ACC112 (cell line): ENCODE results near the gene AOX1.
A peak's percentile ranks its signal among the peaks of the same experiment; 100 is the strongest.
"Not testable (repeated sequence)": the region's sequence is repeated elsewhere in the genome, so short reads cannot be mapped to it uniquely, and the experiment has no call there.

Experiments
- H2AFZ ChIP-seq: fragments of 200-600 bp; sonication (generic); one replicate; pipeline ENCODE4 v1.6.0; 2017; ENCODE audit warnings: antibody characterized with exemption, low read length; ENCODE audit not compliant: unreplicated experiment
- H3K27ac ChIP-seq: fragments of 200-600 bp; sonication (generic); 2 replicates; pipeline ENCODE4 v1.5.1; 2014; ENCODE audit warnings: low read depth, mild to moderate bottlenecking, antibody characterized with exemption, low read length, moderate library complexity
- H3K27me3 ChIP-seq: fragments of 200-600 bp; sonication (generic); 2 replicates; pipeline ENCODE4 v1.6.1; 2014; ENCODE audit warnings: mild to moderate bottlenecking, antibody characterized with exemption, low read length, moderate library complexity, mixed read lengths; ENCODE audit not compliant: insufficient read depth
- H3K36me3 ChIP-seq: fragments of 200-600 bp; sonication (generic); 2 replicates; pipeline ENCODE4 v1.6.1; 2016; ENCODE audit warnings: mild to moderate bottlenecking, antibody characterized with exemption, low read length, moderate library complexity, mixed read lengths; ENCODE audit not compliant: insufficient read depth
- H3K4me1 ChIP-seq: fragments of 200-600 bp; sonication (generic); one replicate; pipeline ENCODE4 v1.6.1; 2016; ENCODE audit warnings: low read length, mixed read lengths; ENCODE audit not compliant: insufficient read depth, unreplicated experiment, control insufficient read depth
- H3K4me3 ChIP-seq: fragments of 200-600 bp; sonication (generic); 2 replicates; pipeline ENCODE4 v1.5.1; 2014; ENCODE audit warnings: mild to moderate bottlenecking, low read depth, low read length
- H3K79me2 ChIP-seq: fragments of 200-600 bp; sonication (generic); one replicate; pipeline ENCODE4 v1.6.0; 2016; ENCODE audit warnings: low read length; ENCODE audit not compliant: control insufficient read depth, unreplicated experiment, insufficient read depth

AOX1 gene

DNA sequence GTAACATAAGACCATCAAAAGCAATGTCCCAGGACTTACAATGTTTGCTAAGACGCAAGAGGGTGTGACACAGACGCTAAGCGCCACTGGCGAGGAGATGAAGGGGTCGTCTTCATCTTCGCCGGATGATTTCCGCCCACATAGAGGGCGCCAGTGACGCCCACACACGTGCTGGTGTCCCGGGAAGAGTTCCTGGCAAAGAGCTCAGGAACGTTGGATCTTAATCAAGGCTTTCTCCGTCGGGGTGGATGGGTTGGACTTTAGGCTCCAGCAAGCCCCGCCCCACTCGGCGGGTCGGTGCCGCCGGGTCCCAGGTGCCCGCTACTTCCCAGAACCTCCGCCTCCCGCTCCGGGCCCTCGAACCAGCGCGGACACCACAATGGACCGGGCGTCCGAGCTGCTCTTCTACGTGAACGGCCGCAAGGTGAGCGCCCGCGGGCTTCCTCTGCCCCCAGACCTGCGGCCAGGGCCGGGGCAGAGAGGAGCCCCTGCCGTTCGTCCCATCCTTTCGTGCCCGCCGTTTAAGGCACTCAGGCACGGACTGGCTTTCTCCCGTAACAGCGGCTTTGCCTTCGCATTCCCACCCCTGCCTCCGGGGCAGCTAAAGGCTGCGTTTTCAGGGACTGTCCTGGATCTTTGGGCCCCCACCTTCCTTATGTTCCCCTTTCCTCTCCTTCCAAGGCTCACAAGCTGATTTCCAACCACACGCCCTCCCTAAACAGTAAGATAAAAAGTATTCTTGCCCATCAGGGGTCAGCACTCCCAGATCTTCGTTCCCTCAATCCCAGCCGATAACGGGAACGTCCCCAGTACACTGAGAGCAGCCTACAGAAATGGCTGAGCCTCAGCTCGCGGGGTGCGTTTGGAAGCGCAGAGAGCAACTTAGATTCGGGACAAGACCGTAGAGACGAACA, at the start of gene AOX1:
AOX1 (plus strand) TSS at position 285 of the 914 bp plus-strand sequence; CDS start at position 380, 95 bp downstream.
- Histone ChIP-seq H3K27me3 (no peaks in the 10 kb centered on the region), H3K4me3 (peak within 1 kb of the TSS; percentile 81), H3K79me2 (peaks cover 22% of the 10 kb centered on the region), H3K36me3 (0 out of 2 replicates have a peak, but pooled peaks cover 4% of the 10 kb centered on the region), H2AFZ (peak within 1 kb of the TSS; percentile 88), H3K4me1 (peaks cover 44% of the 10 kb centered on the region), H3K27ac (peak within 1 kb of the TSS; percentile 20)

DNA sequence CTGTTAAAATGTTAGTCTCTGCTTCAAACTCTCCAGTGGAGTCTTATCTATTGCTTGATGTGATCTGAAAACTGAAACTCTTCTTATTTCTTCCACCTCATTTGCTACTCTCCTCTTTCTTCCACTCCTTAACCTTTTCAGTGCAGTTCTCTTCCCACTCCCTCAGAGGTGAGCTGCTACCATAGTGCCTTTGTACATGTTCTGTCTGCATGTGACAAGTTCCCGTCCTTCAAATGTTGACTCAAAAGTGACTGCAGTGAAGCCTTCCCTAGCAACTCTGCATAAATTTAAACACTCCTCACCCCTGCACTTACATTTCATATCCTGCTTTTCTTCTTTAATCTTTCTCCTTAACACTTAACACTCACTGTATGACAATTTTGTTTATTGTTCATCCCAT, 47.7 kb upstream of the AOX1 start:
- Histone ChIP-seq H3K36me3 (peaks cover 38% of the 10 kb centered on the region), H3K4me1 (no peaks in the 10 kb centered on the region), H3K79me2 (peaks cover 7% of the 10 kb centered on the region), H3K27me3 (no peaks in the 10 kb centered on the region), H3K4me3 (no peak overlapping the region), H3K27ac (no peak overlapping the region), H2AFZ (no peak overlapping the region)

DNA sequence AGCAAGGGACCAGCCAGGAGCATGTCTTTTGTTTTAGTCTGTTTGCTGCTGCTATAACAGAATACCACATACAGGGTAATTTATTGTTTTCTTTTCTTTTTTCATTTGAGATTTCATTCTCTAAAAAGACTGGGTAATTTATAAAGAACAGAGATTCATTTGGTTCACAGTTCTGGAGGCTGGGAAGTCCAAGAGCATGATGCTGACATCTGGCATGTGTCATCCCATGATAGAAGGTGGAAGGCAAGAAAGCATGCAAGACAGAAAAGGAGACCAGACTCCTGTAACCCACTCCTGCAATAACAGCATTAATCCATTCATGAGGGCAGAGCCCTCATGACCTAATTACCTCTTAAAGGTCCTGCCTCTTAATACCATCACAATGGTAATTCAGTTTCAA, 45.0 kb upstream of the AOX1 start:
- Histone ChIP-seq H3K4me3 (no peak overlapping the region), H3K27ac (no peak overlapping the region), H3K79me2 (peaks cover 2% of the 10 kb centered on the region), H3K4me1 (no peaks in the 10 kb centered on the region), H2AFZ (no peak overlapping the region), H3K36me3 (peaks cover 64% of the 10 kb centered on the region), H3K27me3 (no peaks in the 10 kb centered on the region)

DNA sequence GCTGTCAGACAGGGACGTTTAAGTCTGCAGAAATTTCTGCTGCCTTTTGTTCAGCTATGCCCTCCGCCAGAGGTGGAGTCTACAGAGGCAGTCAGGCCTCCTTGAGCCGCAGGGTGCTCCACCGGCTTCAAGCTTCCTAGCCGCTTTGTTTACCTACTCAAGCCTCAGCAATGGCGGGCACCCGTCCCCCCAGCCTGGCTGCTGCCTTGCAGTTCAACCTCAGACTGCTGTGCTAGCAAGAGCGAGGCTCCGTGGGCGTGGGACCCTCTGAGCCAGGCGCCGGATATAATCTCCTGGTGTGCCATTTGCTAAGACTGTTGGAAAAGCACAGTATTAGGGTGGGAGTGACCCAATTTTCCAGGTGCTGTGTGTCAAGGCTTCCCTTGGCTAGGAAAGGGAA, 19.2 kb upstream of the AOX1 start:
- not testable (repeated sequence) for H2AFZ ChIP-seq, H3K4me1 ChIP-seq, H3K27ac ChIP-seq, H3K27me3 ChIP-seq, H3K4me3 ChIP-seq, H3K36me3 ChIP-seq
- peaks cover 12% of the 10 kb centered on the region for H3K79me2 ChIP-seq

DNA sequence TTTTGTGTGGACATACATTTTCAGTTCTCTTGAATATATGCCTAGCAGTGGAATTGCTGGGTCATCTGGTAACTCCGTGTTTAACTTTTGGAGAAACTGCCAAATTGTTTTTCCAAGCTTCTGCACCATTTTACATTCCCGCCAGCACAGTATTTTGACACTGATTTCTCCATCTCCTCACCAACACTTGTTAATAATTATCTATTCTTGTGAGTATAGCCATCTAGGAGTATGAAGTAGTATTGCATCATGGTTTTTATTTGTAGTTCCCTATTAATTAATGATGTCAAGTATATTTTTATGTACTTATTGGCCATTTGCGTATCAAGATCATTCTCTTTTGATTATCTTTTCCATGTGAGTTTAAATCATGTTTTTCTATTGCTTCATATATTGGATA, 17.9 kb upstream of the AOX1 start:
- Histone ChIP-seq H2AFZ (no peak overlapping the region), H3K4me1 (no peaks in the 10 kb centered on the region), H3K79me2 (peaks cover 12% of the 10 kb centered on the region), H3K36me3 (no peaks in the 10 kb centered on the region; the same call in 1 of the 2 replicates), H3K27ac (no peak overlapping the region), H3K4me3 (no peak overlapping the region), H3K27me3 (no peaks in the 10 kb centered on the region)

DNA sequence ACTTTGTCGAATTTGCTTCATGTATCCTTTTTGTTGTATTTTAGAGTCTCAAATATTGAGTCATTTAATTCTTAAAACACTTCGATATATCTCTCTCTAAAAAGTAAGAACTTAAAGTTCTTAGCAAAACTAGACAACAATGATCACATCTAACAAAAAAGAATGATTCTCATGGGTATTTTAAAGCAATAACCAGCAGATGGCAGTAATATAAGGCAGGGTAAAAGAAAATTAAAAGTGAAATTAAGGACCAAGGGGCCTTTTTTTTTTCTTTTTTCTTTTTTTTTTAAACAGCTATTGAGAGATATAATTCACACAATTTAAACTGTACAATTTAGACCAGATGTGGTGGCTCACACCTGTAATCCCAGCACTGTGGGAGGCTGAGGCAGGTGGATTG, 9.9 kb upstream of the AOX1 start:
- peaks cover 4% of the 10 kb centered on the region; the same call in 1 of the 2 replicates for H3K36me3 ChIP-seq
- no peak overlapping the region for H3K27ac ChIP-seq
- no peak overlapping the region for H3K4me3 ChIP-seq
- H3K27me3 ChIP-seq, result no peaks in the 10 kb centered on the region
- no peak overlapping the region for H2AFZ ChIP-seq
- no peaks in the 10 kb centered on the region for H3K4me1 ChIP-seq
- H3K79me2 ChIP-seq, result no peaks in the 10 kb centered on the region

DNA sequence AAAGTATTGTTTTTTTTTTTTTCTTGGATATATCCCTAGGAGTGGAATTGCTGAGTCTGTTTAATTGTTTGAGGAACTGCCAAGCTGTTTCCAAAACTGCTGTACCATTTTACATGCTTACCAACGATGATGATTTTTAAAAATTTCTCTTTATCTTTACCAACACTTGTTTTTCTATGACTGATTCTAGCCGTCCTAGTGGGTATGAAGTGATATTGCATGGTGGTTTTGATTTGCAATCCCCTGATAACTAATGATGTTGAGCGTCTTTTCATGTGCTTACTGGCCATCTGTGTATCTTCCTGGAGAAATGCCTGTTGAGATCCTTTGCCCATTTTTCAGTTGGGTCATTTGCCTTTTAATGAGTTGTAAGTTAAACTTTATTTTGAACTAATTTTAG, 8.8 kb upstream of the AOX1 start:
- Histone ChIP-seq H3K27ac (no peak overlapping the region), H3K36me3 (0 out of 2 replicates have a peak, but pooled peaks cover 4% of the 10 kb centered on the region), H2AFZ (no peak overlapping the region), H3K4me3 (no peak overlapping the region), H3K4me1 (no peaks in the 10 kb centered on the region), H3K27me3 (no peaks in the 10 kb centered on the region), H3K79me2 (no peaks in the 10 kb centered on the region)

DNA sequence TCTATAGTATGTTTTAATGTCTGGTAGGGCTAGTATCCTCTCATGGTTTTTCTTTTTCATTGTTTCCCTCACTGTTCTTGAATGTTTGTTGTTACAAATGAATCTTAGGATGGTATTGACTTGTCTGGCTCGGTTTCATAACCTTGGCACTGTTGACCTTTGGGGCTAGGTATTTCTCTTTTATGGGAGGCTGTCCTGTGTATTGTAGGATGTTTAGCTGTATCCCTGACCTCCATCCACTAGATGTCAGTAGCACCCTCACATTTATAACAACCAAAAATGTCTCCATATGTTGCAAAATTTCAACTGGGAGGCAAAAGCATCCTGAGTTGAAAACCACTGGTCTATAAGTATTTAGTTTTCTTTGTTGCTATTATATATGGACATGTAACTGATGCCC, 7.0 kb upstream of the AOX1 start:
- Histone ChIP-seq H2AFZ (peak overlapping the region; percentile 28), H3K79me2 (no peaks in the 10 kb centered on the region), H3K36me3 (0 out of 2 replicates have a peak, but pooled peaks cover 4% of the 10 kb centered on the region), H3K4me3 (no peak overlapping the region), H3K27me3 (no peaks in the 10 kb centered on the region), H3K4me1 (no peaks in the 10 kb centered on the region), H3K27ac (no peak overlapping the region)

DNA sequence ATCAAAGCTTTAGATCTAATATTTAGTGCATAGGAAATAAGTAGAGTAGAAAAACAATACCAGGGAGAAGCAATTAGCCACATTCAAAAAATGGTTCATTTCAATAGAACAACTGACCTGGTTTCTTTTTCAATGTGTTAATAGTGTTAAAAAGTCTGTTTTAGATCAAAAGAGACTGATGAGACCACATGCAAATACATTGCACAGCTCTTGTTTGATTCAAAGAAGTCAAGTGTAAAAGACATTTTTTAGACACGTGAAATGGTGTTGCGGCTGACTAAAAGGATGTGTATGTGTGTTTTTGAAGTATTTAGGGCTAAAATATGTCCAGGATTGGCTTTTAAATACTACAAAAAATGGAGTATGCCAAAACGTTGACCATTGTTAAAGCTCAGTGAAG, 1.2 kb upstream of the AOX1 start:
- H3K27ac ChIP-seq, result no peak overlapping the region
- H3K4me1 ChIP-seq, result peaks cover 32% of the 10 kb centered on the region
- no peaks in the 10 kb centered on the region for H3K36me3 ChIP-seq
- peak overlapping the region; percentile 81; the same call in 1 of the 2 replicates for H3K4me3 ChIP-seq
- H3K79me2 ChIP-seq, result peaks cover 17% of the 10 kb centered on the region
- H3K27me3 ChIP-seq, result no peaks in the 10 kb centered on the region
- H2AFZ ChIP-seq, result no peak overlapping the region

DNA sequence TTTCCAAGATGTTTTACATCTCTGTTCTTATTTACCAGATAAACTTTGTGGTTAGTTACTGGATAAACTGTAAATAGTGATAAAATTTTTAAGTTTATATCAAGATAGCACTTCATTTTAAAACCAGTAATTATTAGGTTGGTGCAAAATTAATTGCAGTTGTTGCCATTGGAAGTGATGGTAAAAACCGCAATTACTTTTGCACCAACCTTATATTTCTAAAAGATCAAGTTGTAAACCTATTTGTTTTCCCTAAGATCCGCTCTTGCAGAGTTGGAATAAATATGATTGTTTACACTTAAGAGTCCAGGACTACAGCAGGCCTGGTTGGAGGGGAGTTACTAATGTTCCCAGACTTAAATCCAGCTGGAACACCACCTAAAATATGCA, 479 bp upstream of the AOX1 start:
- Histone ChIP-seq H3K4me3 (peak overlapping the region; percentile 81), H3K27ac (peak overlapping the region; percentile 20; the same call in 1 of the 2 replicates), H3K79me2 (peaks cover 17% of the 10 kb centered on the region), H3K4me1 (peaks cover 39% of the 10 kb centered on the region), H2AFZ (peak overlapping the region; percentile 88), H3K36me3 (no peaks in the 10 kb centered on the region), H3K27me3 (no peaks in the 10 kb centered on the region)

DNA sequence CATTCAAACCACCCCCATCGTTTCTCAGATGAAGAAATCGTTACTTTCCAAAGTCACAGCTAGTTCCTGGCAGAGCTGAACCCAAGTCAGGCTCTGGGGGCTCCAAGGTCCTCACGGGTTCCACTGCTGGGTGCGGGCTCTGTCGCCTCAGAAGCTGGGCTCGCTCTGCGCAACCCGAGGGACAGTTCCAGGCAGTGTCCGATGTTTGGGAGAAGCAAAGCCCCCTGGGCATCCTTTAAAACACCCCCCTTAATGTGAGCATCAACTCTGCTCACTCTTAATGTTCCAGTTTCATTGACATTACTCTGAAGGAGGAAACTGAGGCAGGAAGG, 796 bp downstream of the AOX1 start:
- Histone ChIP-seq H3K36me3 (0 out of 2 replicates have a peak, but pooled peaks cover 9% of the 10 kb centered on the region), H3K4me3 (peak overlapping the region; percentile 81), H3K4me1 (peaks cover 44% of the 10 kb centered on the region), H3K27me3 (no peaks in the 10 kb centered on the region), H3K79me2 (peaks cover 28% of the 10 kb centered on the region), H2AFZ (peak overlapping the region; percentile 88), H3K27ac (peak overlapping the region; percentile 20; the same call in 1 of the 2 replicates)
